ENCODE data around the gene FHOD1. TPM values are rescaled to one million over a fixed set of nuclear protein-coding genes. Genes with fewer than 3 reads are reported as not detected.

The FHOD1 gene
- total RNA-seq, 2 experiments from 2014 or later, result 16.5 to 55.0 TPM

GRCh38 chr16:67287960-67288359, 40.7 kb upstream of the FHOD1 start:
- CTCF ChIA-PET (ENCODE audit: unreplicated experiment), result no interaction called here
- POLR2A ChIA-PET, result no interaction called here
- Histone ChIP-seq H3K4me3 (ENCODE audit: low read depth, low read length, poor library complexity, severe bottlenecking) (no peak overlapping the region), H3K4me2 (ENCODE audit: low read length) (no peak overlapping the region), H3K79me2 (ENCODE audit: insufficient read depth, low read depth, low read length) (no peaks in the 10 kb centered on the region), H2AFZ (ENCODE audit: low read length) (no peak overlapping the region), H4K20me1 (ENCODE audit: insufficient read depth, low read length) (no peaks in the 10 kb centered on the region), H3K9me3 (ENCODE audit: low read length) (no peaks in the 10 kb centered on the region), H3K9me2 (ENCODE audit: insufficient read depth, low read length) (no peaks in the 10 kb centered on the region), H3K27ac (ENCODE audit: low read depth, low read length, poor library complexity, severe bottlenecking) (no peak overlapping the region), H3K36me3 (ENCODE audit: insufficient read depth, low read length) (no peaks in the 10 kb centered on the region), H3K4me1 (ENCODE audit: insufficient read depth, low read length, poor library complexity, severe bottlenecking) (no peaks in the 10 kb centered on the region)
- intact Hi-C loops (cut with micrococcal nuclease; ENCODE audit: unreplicated experiment), result no loop called here
- DNase-seq (ENCODE audit: low spot score), result no peak
- no peak for TF ChIP-seq CTCF (conservative IDR thresholded peaks at IDR 0.05; ENCODE audit: low read length)
- BruUV-seq (replicated peaks), result no TSS peak

- CTCF ChIA-PET (ENCODE audit: unreplicated experiment), result no interaction called here
- no peaks in the 10 kb centered on the region for H3K79me2 ChIP-seq (ENCODE audit: insufficient read depth, low read depth, low read length)
- no peaks in the 10 kb centered on the region for H4K20me1 ChIP-seq (ENCODE audit: insufficient read depth, low read length)
- TF ChIP-seq CTCF (conservative IDR thresholded peaks at IDR 0.05; ENCODE audit: low read length), result no peak
- no peak for TF ChIP-seq EZH2phosphoT487 (IDR thresholded peaks at IDR 0.05; ENCODE audit: borderline replicate concordance, low read depth, low read length)
- H3K4me1 ChIP-seq (ENCODE audit: insufficient read depth, low read length, poor library complexity, severe bottlenecking), result no peaks in the 10 kb centered on the region
- no peak overlapping the region for H3K4me3 ChIP-seq (ENCODE audit: low read depth, low read length, poor library complexity, severe bottlenecking)
- H2AFZ ChIP-seq (ENCODE audit: low read length), result no peak overlapping the region
- no peaks in the 10 kb centered on the region for H3K9me3 ChIP-seq (ENCODE audit: low read length)
- H3K27ac ChIP-seq (ENCODE audit: low read depth, low read length, poor library complexity, severe bottlenecking), result no peak overlapping the region
- intact Hi-C loops (cut with micrococcal nuclease; ENCODE audit: unreplicated experiment), result no loop called here
- no peaks in the 10 kb centered on the region for H3K36me3 ChIP-seq (ENCODE audit: insufficient read depth, low read length)
- H3K9me2 ChIP-seq (ENCODE audit: insufficient read depth, low read length), result no peaks in the 10 kb centered on the region
- BruUV-seq (replicated peaks), result no TSS peak
- H3K4me2 ChIP-seq (ENCODE audit: low read length), result no peak overlapping the region
- DNase-seq (ENCODE audit: low spot score), result no peak
- POLR2A ChIA-PET, result no interaction called here
These were observed 39.4 kb upstream of the FHOD1 start for GRCh38 chr16:67286441-67287235.

All from OCI-LY7 (cell line).